Uterus (tissue), 2 donors: ENCODE data around the gene NTRK1.

Experiments
- CTCF ChIP-seq, 4 experiments: fragments of 200-600 bp in 2 of 4; fragments of 450-650 bp in 2 of 4; sonication (generic) in 2 of 4; IDR thresholded peaks; one replicate each; pipeline ENCODE4 v1.5.1; 2016 to 2019; ENCODE audit warnings: antibody characterized with exemption in 4 of 4, mild to moderate bottlenecking in 2 of 4, moderate library complexity in 1 of 4
- POLR2A ChIP-seq, 2 donors: fragments of 450-650 bp; IDR thresholded peaks; one replicate each; pipeline ENCODE4 v1.6.1; 2016; ENCODE audit warnings: antibody characterized with exemption in 2 of 2, mild to moderate bottlenecking in 1 of 2, moderate library complexity in 1 of 2

GRCh38 chr1:156858959-156859522 lies 1.6 kb upstream of the NTRK1 start, which contains the start of gene INSRR:
- no peak for TF ChIP-seq CTCF (IDR thresholded peaks at IDR 0.05)
- TF ChIP-seq POLR2A (IDR thresholded peaks at IDR 0.05) = no peak
